Measurements from ENCODE around the gene SH2D6.

DNA sequence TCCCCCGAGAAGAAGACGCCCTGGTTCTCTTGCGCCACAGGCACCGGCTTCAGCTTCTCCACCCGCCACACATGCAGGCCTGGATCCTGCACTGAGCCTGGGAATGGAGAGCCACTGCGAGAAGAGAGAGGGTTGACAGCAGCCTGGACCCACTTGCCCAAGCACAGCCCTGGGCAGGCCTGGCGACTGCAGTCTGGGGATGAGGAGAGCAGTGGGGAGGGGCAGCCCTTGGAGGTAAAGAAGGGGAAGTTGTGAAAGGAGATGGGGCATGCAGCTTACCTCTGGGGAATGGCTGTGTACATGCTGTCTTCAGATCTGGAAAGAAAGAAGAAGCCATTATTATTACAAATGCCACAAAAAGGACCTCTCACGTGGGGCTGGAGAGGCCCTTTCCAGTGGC lies 16.7 kb upstream of the SH2D6 start:
- TF ChIP-seq, protein P1, sequence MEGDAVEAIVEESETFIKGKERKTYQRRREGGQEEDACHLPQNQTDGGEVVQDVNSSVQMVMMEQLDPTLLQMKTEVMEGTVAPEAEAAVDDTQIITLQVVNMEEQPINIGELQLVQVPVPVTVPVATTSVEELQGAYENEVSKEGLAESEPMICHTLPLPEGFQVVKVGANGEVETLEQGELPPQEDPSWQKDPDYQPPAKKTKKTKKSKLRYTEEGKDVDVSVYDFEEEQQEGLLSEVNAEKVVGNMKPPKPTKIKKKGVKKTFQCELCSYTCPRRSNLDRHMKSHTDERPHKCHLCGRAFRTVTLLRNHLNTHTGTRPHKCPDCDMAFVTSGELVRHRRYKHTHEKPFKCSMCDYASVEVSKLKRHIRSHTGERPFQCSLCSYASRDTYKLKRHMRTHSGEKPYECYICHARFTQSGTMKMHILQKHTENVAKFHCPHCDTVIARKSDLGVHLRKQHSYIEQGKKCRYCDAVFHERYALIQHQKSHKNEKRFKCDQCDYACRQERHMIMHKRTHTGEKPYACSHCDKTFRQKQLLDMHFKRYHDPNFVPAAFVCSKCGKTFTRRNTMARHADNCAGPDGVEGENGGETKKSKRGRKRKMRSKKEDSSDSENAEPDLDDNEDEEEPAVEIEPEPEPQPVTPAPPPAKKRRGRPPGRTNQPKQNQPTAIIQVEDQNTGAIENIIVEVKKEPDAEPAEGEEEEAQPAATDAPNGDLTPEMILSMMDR (IDR thresholded peaks at IDR 0.05; ENCODE audit: insufficient read depth, low read length) = no peak
- TF ChIP-seq SPI1 (IDR thresholded peaks at IDR 0.05; ENCODE audit: borderline replicate concordance, low read depth) = peak; percentile 51; the same call in 1 of the 2 replicates
